HL-60 (cell line): ENCODE measurements around the gene RAB27A.

Experiments used
- GABPA ChIP-seq: IDR thresholded peaks from 2 replicates; pipeline ENCODE4 v1.6.1; 2012; ENCODE audit warnings: low read depth
- POLR2AphosphoS5 ChIP-seq: IDR thresholded peaks from 2 replicates; pipeline ENCODE4 v1.6.1; 2012; ENCODE audit warnings: low read depth
- TF ChIP-seq, protein P1 (sequence below): IDR thresholded peaks from 2 replicates; pipeline ENCODE4 v1.6.1; 2012; ENCODE audit warnings: low read depth; ENCODE audit not compliant: insufficient replicate concordance
- TF ChIP-seq, protein P2 (sequence below): IDR thresholded peaks from one replicate; pipeline ENCODE4 v1.5.1; 2011; ENCODE audit warnings: low read length, control low read depth, inconsistent platforms; ENCODE audit not compliant: insufficient read depth

DNA sequence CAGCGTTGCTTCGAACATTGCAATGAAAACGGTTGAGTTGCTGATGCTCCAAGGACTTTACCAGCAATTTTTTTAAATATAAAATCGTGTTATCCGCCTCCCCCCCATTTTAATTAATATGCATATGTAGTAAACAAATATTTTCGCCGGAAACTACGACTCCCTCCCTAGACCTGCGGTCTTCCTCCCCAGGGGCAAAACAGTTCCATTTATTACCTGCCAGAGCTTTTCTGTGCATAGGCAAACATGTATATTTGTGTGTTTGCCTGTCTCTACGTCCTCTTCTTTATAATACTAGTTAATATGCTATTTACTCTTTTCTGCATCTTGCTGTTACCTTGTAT lies 92.3 kb downstream of the RAB27A start:
- TF ChIP-seq, protein P1, sequence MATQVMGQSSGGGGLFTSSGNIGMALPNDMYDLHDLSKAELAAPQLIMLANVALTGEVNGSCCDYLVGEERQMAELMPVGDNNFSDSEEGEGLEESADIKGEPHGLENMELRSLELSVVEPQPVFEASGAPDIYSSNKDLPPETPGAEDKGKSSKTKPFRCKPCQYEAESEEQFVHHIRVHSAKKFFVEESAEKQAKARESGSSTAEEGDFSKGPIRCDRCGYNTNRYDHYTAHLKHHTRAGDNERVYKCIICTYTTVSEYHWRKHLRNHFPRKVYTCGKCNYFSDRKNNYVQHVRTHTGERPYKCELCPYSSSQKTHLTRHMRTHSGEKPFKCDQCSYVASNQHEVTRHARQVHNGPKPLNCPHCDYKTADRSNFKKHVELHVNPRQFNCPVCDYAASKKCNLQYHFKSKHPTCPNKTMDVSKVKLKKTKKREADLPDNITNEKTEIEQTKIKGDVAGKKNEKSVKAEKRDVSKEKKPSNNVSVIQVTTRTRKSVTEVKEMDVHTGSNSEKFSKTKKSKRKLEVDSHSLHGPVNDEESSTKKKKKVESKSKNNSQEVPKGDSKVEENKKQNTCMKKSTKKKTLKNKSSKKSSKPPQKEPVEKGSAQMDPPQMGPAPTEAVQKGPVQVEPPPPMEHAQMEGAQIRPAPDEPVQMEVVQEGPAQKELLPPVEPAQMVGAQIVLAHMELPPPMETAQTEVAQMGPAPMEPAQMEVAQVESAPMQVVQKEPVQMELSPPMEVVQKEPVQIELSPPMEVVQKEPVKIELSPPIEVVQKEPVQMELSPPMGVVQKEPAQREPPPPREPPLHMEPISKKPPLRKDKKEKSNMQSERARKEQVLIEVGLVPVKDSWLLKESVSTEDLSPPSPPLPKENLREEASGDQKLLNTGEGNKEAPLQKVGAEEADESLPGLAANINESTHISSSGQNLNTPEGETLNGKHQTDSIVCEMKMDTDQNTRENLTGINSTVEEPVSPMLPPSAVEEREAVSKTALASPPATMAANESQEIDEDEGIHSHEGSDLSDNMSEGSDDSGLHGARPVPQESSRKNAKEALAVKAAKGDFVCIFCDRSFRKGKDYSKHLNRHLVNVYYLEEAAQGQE: no peak
- TF ChIP-seq, protein P2, sequence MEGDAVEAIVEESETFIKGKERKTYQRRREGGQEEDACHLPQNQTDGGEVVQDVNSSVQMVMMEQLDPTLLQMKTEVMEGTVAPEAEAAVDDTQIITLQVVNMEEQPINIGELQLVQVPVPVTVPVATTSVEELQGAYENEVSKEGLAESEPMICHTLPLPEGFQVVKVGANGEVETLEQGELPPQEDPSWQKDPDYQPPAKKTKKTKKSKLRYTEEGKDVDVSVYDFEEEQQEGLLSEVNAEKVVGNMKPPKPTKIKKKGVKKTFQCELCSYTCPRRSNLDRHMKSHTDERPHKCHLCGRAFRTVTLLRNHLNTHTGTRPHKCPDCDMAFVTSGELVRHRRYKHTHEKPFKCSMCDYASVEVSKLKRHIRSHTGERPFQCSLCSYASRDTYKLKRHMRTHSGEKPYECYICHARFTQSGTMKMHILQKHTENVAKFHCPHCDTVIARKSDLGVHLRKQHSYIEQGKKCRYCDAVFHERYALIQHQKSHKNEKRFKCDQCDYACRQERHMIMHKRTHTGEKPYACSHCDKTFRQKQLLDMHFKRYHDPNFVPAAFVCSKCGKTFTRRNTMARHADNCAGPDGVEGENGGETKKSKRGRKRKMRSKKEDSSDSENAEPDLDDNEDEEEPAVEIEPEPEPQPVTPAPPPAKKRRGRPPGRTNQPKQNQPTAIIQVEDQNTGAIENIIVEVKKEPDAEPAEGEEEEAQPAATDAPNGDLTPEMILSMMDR: no peak
- TF ChIP-seq POLR2AphosphoS5 (no peak), GABPA (no peak)
